Transverse colon (tissue), 4 donors: Measurements from ENCODE around the gene CKS1B.

Experiments
- EP300 ChIP-seq: sonication (generic); formaldehyde crosslinking; IDR thresholded peaks from one replicate; pipeline ENCODE4 v1.6.1; 2017; ENCODE audit warnings: antibody characterized with exemption, low read depth
- POLR2A ChIP-seq: fragments of 450-650 bp; IDR thresholded peaks from one replicate; pipeline ENCODE4 v1.6.1; 2016; ENCODE audit warnings: antibody characterized with exemption, mild to moderate bottlenecking, moderate library complexity
- POLR2AphosphoS5 ChIP-seq, 3 donors: sonication (generic); formaldehyde crosslinking; IDR thresholded peaks; one replicate each; pipeline ENCODE4 v1.6.1; 2016; ENCODE audit warnings: antibody characterized with exemption in 3 of 3
- TF ChIP-seq, protein P1 (sequence below), 5 experiments: fragments of 200-600 bp in 3 of 5; fragments of 450-650 bp in 2 of 5; sonication (generic) in 3 of 5; IDR thresholded peaks; 1 replicate in 2 of 5; 2 replicates in 3 of 5; pipeline ENCODE4 v1.5.1; 2016 to 2017; ENCODE audit warnings: antibody characterized with exemption in 5 of 5, inconsistent platforms in 3 of 5, mild to moderate bottlenecking in 2 of 5, moderate library complexity in 1 of 5

DNA sequence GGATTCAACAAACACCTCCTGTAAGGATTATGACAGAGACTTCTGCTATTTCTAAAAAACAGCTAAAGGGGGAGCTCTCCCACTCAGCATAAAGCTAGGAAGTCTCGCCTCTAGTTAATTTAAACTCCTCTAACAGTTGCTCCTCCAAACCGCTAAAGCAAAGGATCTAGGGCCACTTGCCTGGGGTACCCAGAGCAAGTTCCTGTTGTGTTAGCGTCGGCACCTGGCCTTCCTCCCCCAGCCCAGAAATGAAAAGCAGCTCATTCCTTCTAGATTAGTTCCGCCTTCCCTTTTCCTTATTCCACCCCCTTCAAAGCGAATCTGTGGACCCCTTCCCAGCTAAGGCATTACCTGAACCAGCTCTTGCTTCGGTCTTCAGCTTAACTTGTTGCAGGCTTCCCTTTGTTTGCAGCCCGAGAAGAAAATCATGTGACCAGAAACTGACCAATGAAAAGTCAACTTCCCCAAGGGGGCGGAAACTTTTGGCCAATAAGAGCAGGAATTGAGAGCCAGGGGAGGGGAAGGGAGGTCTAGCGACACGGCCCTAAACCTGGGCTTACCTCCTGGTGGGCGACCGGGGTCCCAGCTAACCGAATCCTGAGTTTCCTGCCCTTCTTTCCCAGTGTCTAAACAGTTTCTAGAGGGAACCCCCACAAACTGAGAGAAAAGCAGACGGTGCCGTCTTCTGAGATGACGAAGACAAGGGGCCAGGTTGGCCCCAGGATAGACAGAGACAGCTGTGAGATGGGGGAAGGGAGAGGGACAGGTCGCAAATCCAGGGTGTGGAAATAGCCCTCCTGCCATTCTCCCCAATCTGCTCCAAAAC lies 18.6 kb upstream of the CKS1B start, which contains the start of gene PBXIP1:
- TF ChIP-seq, protein P1, sequence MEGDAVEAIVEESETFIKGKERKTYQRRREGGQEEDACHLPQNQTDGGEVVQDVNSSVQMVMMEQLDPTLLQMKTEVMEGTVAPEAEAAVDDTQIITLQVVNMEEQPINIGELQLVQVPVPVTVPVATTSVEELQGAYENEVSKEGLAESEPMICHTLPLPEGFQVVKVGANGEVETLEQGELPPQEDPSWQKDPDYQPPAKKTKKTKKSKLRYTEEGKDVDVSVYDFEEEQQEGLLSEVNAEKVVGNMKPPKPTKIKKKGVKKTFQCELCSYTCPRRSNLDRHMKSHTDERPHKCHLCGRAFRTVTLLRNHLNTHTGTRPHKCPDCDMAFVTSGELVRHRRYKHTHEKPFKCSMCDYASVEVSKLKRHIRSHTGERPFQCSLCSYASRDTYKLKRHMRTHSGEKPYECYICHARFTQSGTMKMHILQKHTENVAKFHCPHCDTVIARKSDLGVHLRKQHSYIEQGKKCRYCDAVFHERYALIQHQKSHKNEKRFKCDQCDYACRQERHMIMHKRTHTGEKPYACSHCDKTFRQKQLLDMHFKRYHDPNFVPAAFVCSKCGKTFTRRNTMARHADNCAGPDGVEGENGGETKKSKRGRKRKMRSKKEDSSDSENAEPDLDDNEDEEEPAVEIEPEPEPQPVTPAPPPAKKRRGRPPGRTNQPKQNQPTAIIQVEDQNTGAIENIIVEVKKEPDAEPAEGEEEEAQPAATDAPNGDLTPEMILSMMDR (IDR thresholded peaks at IDR 0.05): peak in 1 of 5 experiments; percentile 3
- TF ChIP-seq POLR2A (peak; percentile 61), EP300 (no peak), POLR2AphosphoS5 (IDR thresholded peaks at IDR 0.05) (peak; percentile 62 to 78 (median 71))
